SK-N-SH (cell line): ENCODE results near the gene ARHGAP23. TPM values are rescaled to one million over a fixed set of nuclear protein-coding genes. Genes with fewer than 3 reads are reported as not detected.

Source experiments
- CTCF ChIA-PET: fragments of 300-600, 350-600 bp; formaldehyde crosslinking; extraction: SDS; loops from one replicate; lab custom pipeline; 2021; lab: Yijun Ruan, JAX
- POLR2A ChIA-PET: fragments of 350-600 bp; sonication (Branson Sonifier 250); formaldehyde crosslinking; extraction: SDS; loops from one replicate; lab custom pipeline; 2020; ENCODE audit warnings: antibody characterized with exemption, inconsistent platforms; lab: Yijun Ruan, JAX
- DNase-seq: peaks from one replicate; pipeline ENCODE4 v3.0.0; 2012
- H2AFZ ChIP-seq: fragments of 200-600 bp; sonication (generic); 2 replicates; pipeline ENCODE4 v1.8.1; 2016; ENCODE audit warnings: antibody characterized with exemption, mild to moderate bottlenecking, low read depth
- H3F3A ChIP-seq: fragments of 200-600 bp; sonication (generic); replicated peaks from 2 replicates; pipeline ENCODE3; 2016; ENCODE audit warnings: antibody characterized with exemption, mild to moderate bottlenecking; ENCODE audit not compliant: insufficient read depth
- H3K27ac ChIP-seq, 2 experiments: fragments of 200-500 bp in 1 of 2; fragments of 200-600 bp in 1 of 2; sonication (Bioruptor generic) in 1 of 2; sonication (generic), shearing (Covaris generic) in 1 of 2; 2 replicates each; pipeline versions ENCODE4 v1.5.1 to v1.6.1; 2014 to 2016; ENCODE audit warnings: low read depth in 2 of 2, inconsistent platforms in 1 of 2, low read length in 1 of 2, mild to moderate bottlenecking in 1 of 2, mixed read lengths in 1 of 2
- H3K27me3 ChIP-seq: fragments of 200-600 bp; sonication (generic), shearing (Covaris generic); 2 replicates; pipeline ENCODE4 v1.6.1; 2016; ENCODE audit warnings: mixed run types; ENCODE audit not compliant: insufficient read depth
- H3K36me3 ChIP-seq, 2 experiments: fragments of 200-500 bp in 1 of 2; fragments of 200-600 bp in 1 of 2; sonication (Bioruptor generic) in 1 of 2; sonication (generic) in 1 of 2; replicated peaks in 1 of 2; 2 replicates each; pipeline versions ENCODE3 to v1.5.1; 2014 to 2016; ENCODE audit warnings: low read length in 1 of 2, mild to moderate bottlenecking in 1 of 2; ENCODE audit not compliant: insufficient read depth in 2 of 2, control insufficient read depth in 1 of 2
- H3K4me1 ChIP-seq, 2 experiments: fragments of 200-500 bp in 1 of 2; fragments of 200-600 bp in 1 of 2; sonication (Bioruptor generic) in 1 of 2; sonication (generic), shearing (Covaris generic) in 1 of 2; 2 replicates each; pipeline versions ENCODE4 v1.5.1 to v1.6.1; 2014 to 2016; ENCODE audit warnings: low read depth in 1 of 2, low read length in 1 of 2, mixed run types in 1 of 2; ENCODE audit not compliant: insufficient read depth in 2 of 2, control insufficient read depth in 1 of 2
- H3K4me2 ChIP-seq: fragments of 200-600 bp; sonication (generic), shearing (Covaris generic); 2 replicates; pipeline ENCODE4 v1.6.1; 2017; ENCODE audit warnings: mixed run types
- H3K4me3 ChIP-seq, 2 experiments: fragments of 200-500 bp in 1 of 2; fragments of 200-600 bp in 1 of 2; sonication (Bioruptor generic) in 1 of 2; sonication (generic), shearing (Covaris generic) in 1 of 2; 2 replicates each; pipeline versions ENCODE4 v1.5.1 to v1.8.1; 2014 to 2016; ENCODE audit warnings: low read depth in 2 of 2, inconsistent platforms in 1 of 2, low read length in 1 of 2, mild to moderate bottlenecking in 1 of 2, mixed read lengths in 1 of 2, moderate library complexity in 1 of 2
- H3K79me2 ChIP-seq: fragments of 200-600 bp; sonication (generic); 2 replicates; pipeline ENCODE4 v1.8.1; 2017; ENCODE audit warnings: mild to moderate bottlenecking; ENCODE audit not compliant: insufficient read depth
- H3K9ac ChIP-seq: fragments of 200-600 bp; sonication (generic); 2 replicates; pipeline ENCODE4 v1.6.1; 2017; ENCODE audit warnings: mixed run types
- H3K9me2 ChIP-seq: fragments of 200-600 bp; sonication (generic); 2 replicates; pipeline ENCODE4 v1.6.1; 2017; ENCODE audit warnings: mixed run types
- H3K9me3 ChIP-seq: fragments of 200-600 bp; sonication (generic); 2 replicates; pipeline ENCODE4 v1.6.1; 2017; ENCODE audit warnings: mixed run types, mild to moderate bottlenecking, moderate library complexity
- H4K20me1 ChIP-seq: fragments of 200-600 bp; sonication (generic); 2 replicates; pipeline ENCODE4 v1.6.1; 2017; ENCODE audit warnings: mild to moderate bottlenecking, mixed run types; ENCODE audit not compliant: insufficient read depth
- CHD2 ChIP-seq: fragments of 150-350 bp; IDR thresholded peaks from 2 replicates; pipeline ENCODE4 v1.6.1; 2018; ENCODE audit warnings: low read length; ENCODE audit not compliant: partially characterized antibody
- ELF1 ChIP-seq: IDR thresholded peaks from 2 replicates; pipeline ENCODE4 v1.4.0; 2012
- EP300 ChIP-seq, 2 experiments: IDR thresholded peaks; 2 replicates each; pipeline versions ENCODE4 v1.4.0 to v1.6.1; 2012; ENCODE audit warnings: borderline replicate concordance in 1 of 2, low read depth in 1 of 2, low read length in 1 of 2
- EZH2phosphoT487 ChIP-seq: fragments of 200-600 bp; sonication (generic); IDR thresholded peaks from 2 replicates; pipeline ENCODE4 v1.6.1; 2017; ENCODE audit warnings: low read depth, mixed run types, mild to moderate bottlenecking, antibody characterized with exemption, moderate library complexity, borderline replicate concordance
- FOSL2 ChIP-seq: IDR thresholded peaks from 2 replicates; pipeline ENCODE4 v1.4.0; 2012; ENCODE audit warnings: low read depth, mild to moderate bottlenecking, moderate library complexity, borderline replicate concordance
- FOXJ3 ChIP-seq: sonication (generic); formaldehyde crosslinking; IDR thresholded peaks from 2 replicates; pipeline ENCODE4 v1.5.1; 2020; ENCODE audit warnings: mild to moderate bottlenecking, missing genetic modification reagents
- GABPA ChIP-seq: IDR thresholded peaks from 2 replicates; pipeline ENCODE4 v1.4.0; 2012; ENCODE audit warnings: low read depth, mild to moderate bottlenecking
- MAX ChIP-seq: IDR thresholded peaks from 2 replicates; pipeline ENCODE4 v1.4.0; 2012; ENCODE audit warnings: low read depth
- MXI1 ChIP-seq: IDR thresholded peaks from 2 replicates; pipeline ENCODE4 v1.6.1; 2012; ENCODE audit warnings: mild to moderate bottlenecking, low read depth, low read length, improper control_type of control experiment
- NFIC ChIP-seq: IDR thresholded peaks from 2 replicates; pipeline ENCODE4 v1.4.0; 2012; ENCODE audit warnings: borderline replicate concordance
- NRF1 ChIP-seq: IDR thresholded peaks from 2 replicates; pipeline ENCODE4 v1.6.1; 2012; ENCODE audit warnings: low read depth, mild to moderate bottlenecking, low read length
- RCOR1 ChIP-seq: fragments of 150-350 bp; IDR thresholded peaks from 2 replicates; pipeline ENCODE4 v1.6.1; 2017; ENCODE audit warnings: antibody characterized with exemption, low read length
- REST ChIP-seq: IDR thresholded peaks from 2 replicates; pipeline ENCODE4 v1.6.1; 2012; ENCODE audit warnings: mild to moderate bottlenecking, low read depth, low read length, moderate library complexity
- RXRA ChIP-seq: IDR thresholded peaks from 2 replicates; pipeline ENCODE4 v1.4.0; 2012; ENCODE audit warnings: low read depth, mild to moderate bottlenecking, borderline replicate concordance
- SIN3A ChIP-seq: IDR thresholded peaks from 2 replicates; pipeline ENCODE4 v1.6.1; 2012; ENCODE audit warnings: low read depth, mild to moderate bottlenecking, low read length, moderate library complexity, borderline replicate concordance
- TCF12 ChIP-seq: IDR thresholded peaks from 2 replicates; pipeline ENCODE4 v1.4.0; 2012
- YY1 ChIP-seq: IDR thresholded peaks from 2 replicates; pipeline ENCODE4 v1.4.0; 2012; ENCODE audit warnings: low read depth, mild to moderate bottlenecking
- WGBS: methylation state at CpG from one replicate; pipeline ENCODE4 v1.1.6; 2017; ENCODE audit warnings: low lambda C conversion rate; 5-methylcytosine and 5-hydroxymethylcytosine counted together
- polyA plus RNA-seq, 3 experiments: library from polyadenylated mRNA; depleted of rRNA; stranded (reverse); fragments of >200 nt; gene quantifications; 2 replicates each; pipeline ENCODE4 v1.2.3, GENCODE V29; 2012
- TF ChIP-seq, protein P1 (sequence below): IDR thresholded peaks from 2 replicates; pipeline ENCODE4; 2012
- TF ChIP-seq, protein P2 (sequence below): fragments of 200-600 bp; sonication (generic); IDR thresholded peaks from 2 replicates; pipeline ENCODE4 v1.6.1; 2017; ENCODE audit warnings: antibody characterized with exemption, mild to moderate bottlenecking, moderate library complexity
- TF ChIP-seq, protein P3 (sequence below): IDR thresholded peaks from 2 replicates; pipeline ENCODE4 v1.4.0; 2012; ENCODE audit warnings: low read depth, borderline replicate concordance

The ARHGAP23 gene
- polyA plus RNA-seq, 1 of the 3 experiments (the other 2 are of a cell fraction), result 19.2 TPM

- no peak overlapping the region for H3K9ac ChIP-seq
- H3F3A ChIP-seq, result peaks cover 4% of the 10 kb centered on the region
- H3K36me3 ChIP-seq, result no peaks in the 10 kb centered on the region
- no peak for DNase-seq
- no peak overlapping the region for H3K4me2 ChIP-seq
- H3K4me3 ChIP-seq, result no peak overlapping the region
- no peak overlapping the region for H3K27ac ChIP-seq
- H2AFZ ChIP-seq, result no peak overlapping the region
- 88% methylated on average over 8 of the region's 8 CpGs for WGBS
- H3K9me2 ChIP-seq, result no peaks in the 10 kb centered on the region
- CTCF ChIA-PET, result interaction anchor here (0.6 to 7.8 kb wide), 5 partner anchors 22 to 182 kb away, joined by 3 to 57 read pairs (median 17); no protein-coding TSS in a partner anchor
- no peaks in the 10 kb centered on the region for H3K9me3 ChIP-seq
- POLR2A ChIA-PET, result no interaction called here
- TF ChIP-seq, protein P1, sequence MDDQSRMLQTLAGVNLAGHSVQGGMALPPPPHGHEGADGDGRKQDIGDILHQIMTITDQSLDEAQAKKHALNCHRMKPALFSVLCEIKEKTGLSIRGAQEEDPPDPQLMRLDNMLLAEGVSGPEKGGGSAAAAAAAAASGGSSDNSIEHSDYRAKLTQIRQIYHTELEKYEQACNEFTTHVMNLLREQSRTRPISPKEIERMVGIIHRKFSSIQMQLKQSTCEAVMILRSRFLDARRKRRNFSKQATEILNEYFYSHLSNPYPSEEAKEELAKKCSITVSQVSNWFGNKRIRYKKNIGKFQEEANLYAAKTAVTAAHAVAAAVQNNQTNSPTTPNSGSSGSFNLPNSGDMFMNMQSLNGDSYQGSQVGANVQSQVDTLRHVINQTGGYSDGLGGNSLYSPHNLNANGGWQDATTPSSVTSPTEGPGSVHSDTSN, result no peak
- TF ChIP-seq MXI1, result no peak
- TF ChIP-seq EP300 (IDR thresholded peaks at IDR 0.05; ENCODE audit: borderline replicate concordance in 1 of 2, low read depth in 1 of 2, low read length in 1 of 2), result no peak
- TF ChIP-seq, protein P2, sequence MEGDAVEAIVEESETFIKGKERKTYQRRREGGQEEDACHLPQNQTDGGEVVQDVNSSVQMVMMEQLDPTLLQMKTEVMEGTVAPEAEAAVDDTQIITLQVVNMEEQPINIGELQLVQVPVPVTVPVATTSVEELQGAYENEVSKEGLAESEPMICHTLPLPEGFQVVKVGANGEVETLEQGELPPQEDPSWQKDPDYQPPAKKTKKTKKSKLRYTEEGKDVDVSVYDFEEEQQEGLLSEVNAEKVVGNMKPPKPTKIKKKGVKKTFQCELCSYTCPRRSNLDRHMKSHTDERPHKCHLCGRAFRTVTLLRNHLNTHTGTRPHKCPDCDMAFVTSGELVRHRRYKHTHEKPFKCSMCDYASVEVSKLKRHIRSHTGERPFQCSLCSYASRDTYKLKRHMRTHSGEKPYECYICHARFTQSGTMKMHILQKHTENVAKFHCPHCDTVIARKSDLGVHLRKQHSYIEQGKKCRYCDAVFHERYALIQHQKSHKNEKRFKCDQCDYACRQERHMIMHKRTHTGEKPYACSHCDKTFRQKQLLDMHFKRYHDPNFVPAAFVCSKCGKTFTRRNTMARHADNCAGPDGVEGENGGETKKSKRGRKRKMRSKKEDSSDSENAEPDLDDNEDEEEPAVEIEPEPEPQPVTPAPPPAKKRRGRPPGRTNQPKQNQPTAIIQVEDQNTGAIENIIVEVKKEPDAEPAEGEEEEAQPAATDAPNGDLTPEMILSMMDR, result no peak
- TF ChIP-seq NRF1, result no peak
- TF ChIP-seq TCF12, result no peak
- H3K27me3 ChIP-seq, result no peaks in the 10 kb centered on the region
- H4K20me1 ChIP-seq, result no peaks in the 10 kb centered on the region
- no peaks in the 10 kb centered on the region for H3K4me1 ChIP-seq
- no peaks in the 10 kb centered on the region for H3K79me2 ChIP-seq
Observed at GRCh38 chr17:38535886-38536285, 107.6 kb downstream of the ARHGAP23 start.

GRCh38 chr17:38536661-38537060 lies 108.4 kb downstream of the ARHGAP23 start:
- Histone ChIP-seq H3K9me2 (no peaks in the 10 kb centered on the region), H3F3A (peaks cover 4% of the 10 kb centered on the region), H3K4me2 (no peak overlapping the region), H3K79me2 (no peaks in the 10 kb centered on the region), H3K9me3 (no peaks in the 10 kb centered on the region), H3K27ac (no peak overlapping the region), H2AFZ (no peak overlapping the region), H3K4me1 (no peaks in the 10 kb centered on the region), H4K20me1 (no peaks in the 10 kb centered on the region), H3K9ac (no peak overlapping the region), H3K4me3 (no peak overlapping the region), H3K36me3 (no peaks in the 10 kb centered on the region), H3K27me3 (no peaks in the 10 kb centered on the region)
- WGBS, result 84% methylated on average over 4 of the region's 4 CpGs
- CTCF ChIA-PET, result interaction anchor here (0.6 to 7.8 kb wide), 10 partner anchors 11 to 131 kb away, joined by 3 to 57 read pairs (median 6); no protein-coding TSS in a partner anchor
- POLR2A ChIA-PET, result no interaction called here
- no peak for DNase-seq
- no peak for TF ChIP-seq TCF12
- no peak for TF ChIP-seq MAX
- TF ChIP-seq SIN3A, result no peak
- no peak for TF ChIP-seq YY1
- TF ChIP-seq CHD2, result no peak
- TF ChIP-seq FOSL2, result no peak
- TF ChIP-seq EZH2phosphoT487, result no peak
- TF ChIP-seq RXRA, result no peak
- TF ChIP-seq RCOR1, result no peak
- TF ChIP-seq EP300 (IDR thresholded peaks at IDR 0.05; ENCODE audit: borderline replicate concordance in 1 of 2, low read depth in 1 of 2, low read length in 1 of 2), result no peak
- no peak for TF ChIP-seq NFIC
- no peak for TF ChIP-seq ELF1
- no peak for TF ChIP-seq REST
- no peak for TF ChIP-seq GABPA
- TF ChIP-seq FOXJ3 (CRISPR knock-in tag), result no peak
- TF ChIP-seq, protein P3, sequence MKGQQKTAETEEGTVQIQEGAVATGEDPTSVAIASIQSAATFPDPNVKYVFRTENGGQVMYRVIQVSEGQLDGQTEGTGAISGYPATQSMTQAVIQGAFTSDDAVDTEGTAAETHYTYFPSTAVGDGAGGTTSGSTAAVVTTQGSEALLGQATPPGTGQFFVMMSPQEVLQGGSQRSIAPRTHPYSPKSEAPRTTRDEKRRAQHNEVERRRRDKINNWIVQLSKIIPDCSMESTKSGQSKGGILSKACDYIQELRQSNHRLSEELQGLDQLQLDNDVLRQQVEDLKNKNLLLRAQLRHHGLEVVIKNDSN, result no peak
